ENCODE measurements around the gene CITED4. TPM values are rescaled to one million over a fixed set of nuclear protein-coding genes. Genes with fewer than 3 reads are reported as not detected.
A peak's percentile ranks its signal among the peaks of the same experiment; 100 is the strongest.

CITED4 gene
- total RNA-seq, 1 experiment from 2014 or later = 7.8 TPM

GRCh38 chr1:40897513-40897912 is 35.4 kb upstream of the CITED4 start:
- DNase-seq (ENCODE audit: low read depth, low spot score) = no peak
- Histone ChIP-seq H2AFZ (ENCODE audit: low read depth, low read length, poor library complexity, severe bottlenecking) (peak overlapping the region; percentile 96), H3K27me3 (ENCODE audit: insufficient read depth, low read length) (no peaks in the 10 kb centered on the region), H3K9ac (ENCODE audit: low read length) (no peak overlapping the region), H3K9me2 (ENCODE audit: insufficient read depth) (no peaks in the 10 kb centered on the region), H4K20me1 (ENCODE audit: insufficient read depth) (no peaks in the 10 kb centered on the region), H3K4me2 (ENCODE audit: low read length) (peak overlapping the region; percentile 79), H3K79me2 (ENCODE audit: insufficient read depth, low read length) (no peaks in the 10 kb centered on the region), H3K4me3 (replicated peaks in 1 of 2; ENCODE audit: low read depth in 1 of 2, low read length in 2 of 2) (no peak overlapping the region), H3K4me1 (ENCODE audit: control insufficient read depth in 1 of 2, insufficient read depth in 2 of 2, low read length in 2 of 2) (peaks cover 37 to 61% of the 10 kb centered on the region in 2 experiments), H3K36me3 (ENCODE audit: control insufficient read depth in 1 of 2, insufficient read depth in 2 of 2, low read length in 2 of 2) (peaks cover 0 to 2% of the 10 kb centered on the region in 2 experiments; a peak in 1 of 4 replicates), H3K9me3 (ENCODE audit: control insufficient read depth in 1 of 2, insufficient read depth in 1 of 2, low read depth in 1 of 2, low read length in 2 of 2) (peaks cover 11 to 20% of the 10 kb centered on the region in 2 experiments; a peak in 2 of 4 replicates), H3K27ac (ENCODE audit: low read depth, low read length) (peak overlapping the region; percentile 43; the same call in 1 of the 2 replicates)
- no TSS peak for BruUV-seq (replicated peaks)
- RAD21 ChIA-PET (ENCODE audit: low non-redundant PET in 1 of 2, low total read pairs in 2 of 2, uncharacterized antibody in 2 of 2, unreplicated experiment in 2 of 2) = no interaction called here
- CTCF ChIA-PET = interaction anchor here (1.7 kb wide), 1 partner anchor 51 kb away, joined by 5 read pairs; no protein-coding TSS in a partner anchor
- no peak for ATAC-seq
- intact Hi-C loops (cut with micrococcal nuclease) = loop anchor here (2.0 kb wide), 1 partner anchor 51 kb away; no protein-coding TSS in a partner anchor
- TF ChIP-seq ZFX (IDR thresholded peaks at IDR 0.05) = no peak
- no peak for TF ChIP-seq SIN3A (IDR thresholded peaks at IDR 0.05; ENCODE audit: low read depth)
- peak; percentile 51 for TF ChIP-seq SP1 (IDR thresholded peaks at IDR 0.05; ENCODE audit: low read depth)
- TF ChIP-seq SRF (IDR thresholded peaks at IDR 0.05; ENCODE audit: low read depth) = no peak
- no peak for TF ChIP-seq ELF1 (IDR thresholded peaks at IDR 0.05; ENCODE audit: borderline replicate concordance, low read depth)
- peak; percentile 71 for TF ChIP-seq CBX3 (IDR thresholded peaks at IDR 0.05; ENCODE audit: low read depth)
- TF ChIP-seq REST (IDR thresholded peaks at IDR 0.05; ENCODE audit: low read depth) = no peak
- TF ChIP-seq ZNF274 (IDR thresholded peaks at IDR 0.05; ENCODE audit: low read depth, low read length) = no peak
- TF ChIP-seq YY1 (IDR thresholded peaks at IDR 0.05; ENCODE audit: extremely low read depth, insufficient replicate concordance, low read depth, low read length) = no peak
- no peak for TF ChIP-seq ZBTB33 (IDR thresholded peaks at IDR 0.05; ENCODE audit: extremely low read depth, insufficient replicate concordance, low read length)
- no peak for TF ChIP-seq EGR1 (IDR thresholded peaks at IDR 0.05; ENCODE audit: low read depth)
- TF ChIP-seq MAX (IDR thresholded peaks at IDR 0.05) = peak; percentile 82
- no peak for TF ChIP-seq EZH2phosphoT487 (IDR thresholded peaks at IDR 0.05; ENCODE audit: borderline replicate concordance)
- POLR2A ChIA-PET = interaction anchor here (1.4 to 2.3 kb wide), 2 partner anchors 19 to 21 kb away, joined by 3 to 8 read pairs; no protein-coding TSS in a partner anchor

All from HCT116 (cell line).